HepG2 (cell line): ENCODE measurements around the gene NME2. TPM values are rescaled to one million over a fixed set of nuclear protein-coding genes. Genes with fewer than 3 reads are reported as not detected.

ENCODE experiments used
- AKAP8 ChIP-seq: sonication (generic); formaldehyde crosslinking; IDR thresholded peaks from 2 replicates; pipeline ENCODE4 v1.5.1; 2020; ENCODE audit warnings: mild to moderate bottlenecking, missing genetic modification reagents
- ATF7-NPFF ChIP-seq: sonication (generic); formaldehyde crosslinking; IDR thresholded peaks from 2 replicates; pipeline ENCODE4 v1.8.1; 2023; ENCODE audit warnings: mild to moderate bottlenecking, low read depth, missing genetic modification reagents, moderate library complexity
- KAT2B ChIP-seq: fragments of 150-350 bp; IDR thresholded peaks from 2 replicates; pipeline ENCODE4 v1.6.1; 2014; ENCODE audit warnings: low read depth, low read length, borderline replicate concordance
- KLF16 ChIP-seq, 2 experiments: sonication (generic) in 1 of 2; formaldehyde crosslinking in 1 of 2; IDR thresholded peaks; 2 replicates each; pipeline versions ENCODE4 v1.6.1 to v1.8.0; 2016 to 2023; ENCODE audit warnings: missing genetic modification reagents in 2 of 2, missing compliant biosample characterization in 1 of 2
- NPAS2 ChIP-seq: sonication (generic); formaldehyde crosslinking; IDR thresholded peaks from 2 replicates; pipeline ENCODE4 v1.8.0; 2022; ENCODE audit warnings: mild to moderate bottlenecking, missing genetic modification reagents, borderline replicate concordance
- PHF8 ChIP-seq: sonication (generic); formaldehyde crosslinking; IDR thresholded peaks from 2 replicates; pipeline ENCODE4 v1.5.0; 2020; ENCODE audit warnings: missing genetic modification reagents
- POLR2A ChIP-seq, 2 experiments: IDR thresholded peaks; 2 replicates each; pipeline ENCODE4 v1.6.1; 2011; ENCODE audit warnings: low read depth in 2 of 2, low read length in 2 of 2, mild to moderate bottlenecking in 1 of 2, moderate library complexity in 1 of 2; ENCODE audit not compliant: insufficient read depth in 1 of 2
- PRPF4 ChIP-seq: fragments of 200-400 bp; formaldehyde crosslinking; IDR thresholded peaks from 2 replicates; pipeline ENCODE4 v1.6.1; 2016; ENCODE audit warnings: low read length, low read depth; ENCODE audit not compliant: poor library complexity, severe bottlenecking
- SMARCE1 ChIP-seq: fragments of 450-650 bp; IDR thresholded peaks from 2 replicates; pipeline ENCODE4 v1.6.1; 2017; ENCODE audit warnings: borderline replicate concordance
- SP4 ChIP-seq: sonication (generic); formaldehyde crosslinking; IDR thresholded peaks from 2 replicates; pipeline ENCODE4 v1.8.1; 2023; ENCODE audit warnings: mild to moderate bottlenecking, missing genetic modification reagents
- SRY ChIP-seq: sonication (generic); formaldehyde crosslinking; IDR thresholded peaks from 2 replicates; pipeline ENCODE4 v1.8.0; 2022; ENCODE audit warnings: mild to moderate bottlenecking, missing genetic modification reagents
- TCF12 ChIP-seq, 2 experiments: fragments of 450-650 bp in 1 of 2; sonication (generic) in 1 of 2; formaldehyde crosslinking in 1 of 2; IDR thresholded peaks; 2 replicates each; pipeline versions ENCODE4 v1.6.1 to v1.8.0; 2017 to 2022; ENCODE audit warnings: antibody characterized with exemption in 1 of 2, mild to moderate bottlenecking in 1 of 2, missing genetic modification reagents in 1 of 2, moderate library complexity in 1 of 2
- WIZ ChIP-seq: sonication (generic); formaldehyde crosslinking; IDR thresholded peaks from 2 replicates; pipeline ENCODE4 v1.5.1; 2020; ENCODE audit warnings: mild to moderate bottlenecking, missing genetic modification reagents
- ZBTB20 ChIP-seq: sonication (generic); formaldehyde crosslinking; IDR thresholded peaks from 2 replicates; pipeline ENCODE4 v1.8.1; 2023; ENCODE audit warnings: missing genetic modification reagents, low read depth, mild to moderate bottlenecking, borderline replicate concordance
- ZFP41 ChIP-seq: sonication (generic); formaldehyde crosslinking; IDR thresholded peaks from 2 replicates; pipeline ENCODE4 v1.4.0; 2020; ENCODE audit warnings: mild to moderate bottlenecking, missing genetic modification reagents, borderline replicate concordance
- ZIK1 ChIP-seq: sonication (generic); formaldehyde crosslinking; IDR thresholded peaks from 2 replicates; pipeline ENCODE4 v1.5.0; 2020; ENCODE audit warnings: mild to moderate bottlenecking, low read depth, missing genetic modification reagents, borderline replicate concordance
- ZNF256 ChIP-seq: sonication (generic); formaldehyde crosslinking; conservative IDR thresholded peaks from 2 replicates; pipeline ENCODE4 v1.4.0; 2020; ENCODE audit warnings: missing genetic modification reagents
- ZNF3 ChIP-seq: IDR thresholded peaks from 2 replicates; pipeline ENCODE4 v1.7.0; 2017; ENCODE audit warnings: inconsistent platforms
- ZNF326 ChIP-seq: sonication (generic); formaldehyde crosslinking; IDR thresholded peaks from 2 replicates; pipeline ENCODE4 v1.4.0; 2020; ENCODE audit warnings: missing genetic modification reagents, borderline replicate concordance
- ZNF496 ChIP-seq: sonication (generic); formaldehyde crosslinking; IDR thresholded peaks from 2 replicates; pipeline ENCODE4 v1.8.1; 2023; ENCODE audit warnings: mild to moderate bottlenecking, moderate library complexity, missing genetic modification reagents; ENCODE audit not compliant: insufficient replicate concordance
- ZNF563 ChIP-seq: sonication (generic); formaldehyde crosslinking; IDR thresholded peaks from 2 replicates; pipeline ENCODE4 v1.8.0; 2022; ENCODE audit warnings: mild to moderate bottlenecking, moderate library complexity, missing genetic modification reagents
- ZNF746 ChIP-seq: sonication (generic); formaldehyde crosslinking; IDR thresholded peaks from 2 replicates; pipeline ENCODE4 v1.8.0; 2022; ENCODE audit warnings: mild to moderate bottlenecking, missing genetic modification reagents
- ZNF776 ChIP-seq: sonication (generic); formaldehyde crosslinking; IDR thresholded peaks from 2 replicates; pipeline ENCODE4 v1.4.0; 2020; ENCODE audit warnings: mild to moderate bottlenecking, missing genetic modification reagents
- polyA plus RNA-seq, 8 experiments: library from polyadenylated mRNA; depleted of rRNA in 3 of 8; stranded (reverse) in 7 of 8; unstranded in 1 of 8; fragments of >200 nt; fragmentation: Illumina TruSeq in 4 of 8; extraction: Trizol in 4 of 8; gene quantifications; 2 replicates each; pipeline versions ENCODE4 v1.2.1 to v1.2.3, GENCODE V29; 2011 to 2016; ENCODE audit warnings: low read depth in 4 of 8, missing spikeins in 1 of 8, mixed read lengths in 1 of 8; ENCODE audit not compliant: insufficient read depth in 1 of 8
- total RNA-seq, 5 experiments: library from RNA; depleted of rRNA; stranded (reverse); fragments of >200 nt; fragmentation: Illumina TruSeq; extraction: Trizol; gene quantifications; 2 replicates each; pipeline ENCODE4 v1.2.3, GENCODE V29; 2016; ENCODE audit warnings: low read depth in 1 of 5
- TF ChIP-seq, protein P1 (sequence below): sonication (generic); formaldehyde crosslinking; IDR thresholded peaks from 2 replicates; pipeline ENCODE4 v1.9.0; 2022; ENCODE audit warnings: low read depth, missing genetic modification reagents
- TF ChIP-seq, protein P2 (sequence below): sonication (generic); formaldehyde crosslinking; IDR thresholded peaks from 2 replicates; pipeline ENCODE4 v1.5.0; 2020; ENCODE audit warnings: mild to moderate bottlenecking, missing genetic modification reagents
- TF ChIP-seq, protein P3 (sequence below): sonication (generic); formaldehyde crosslinking; IDR thresholded peaks from 2 replicates; pipeline ENCODE4 v1.8.1; 2023; ENCODE audit warnings: mild to moderate bottlenecking, moderate library complexity, missing genetic modification reagents
- TF ChIP-seq, protein P4 (sequence below): sonication (generic); formaldehyde crosslinking; IDR thresholded peaks from 2 replicates; pipeline ENCODE4 v1.4.0; 2020; ENCODE audit warnings: low read depth, mild to moderate bottlenecking, missing genetic modification reagents

The NME2 gene
- total and polyA plus RNA-seq, 2 of the 13 experiments (the other 11 are each of a cell fraction or from before 2014, with no cell fraction given) = 790 to 1,213 TPM

DNA sequence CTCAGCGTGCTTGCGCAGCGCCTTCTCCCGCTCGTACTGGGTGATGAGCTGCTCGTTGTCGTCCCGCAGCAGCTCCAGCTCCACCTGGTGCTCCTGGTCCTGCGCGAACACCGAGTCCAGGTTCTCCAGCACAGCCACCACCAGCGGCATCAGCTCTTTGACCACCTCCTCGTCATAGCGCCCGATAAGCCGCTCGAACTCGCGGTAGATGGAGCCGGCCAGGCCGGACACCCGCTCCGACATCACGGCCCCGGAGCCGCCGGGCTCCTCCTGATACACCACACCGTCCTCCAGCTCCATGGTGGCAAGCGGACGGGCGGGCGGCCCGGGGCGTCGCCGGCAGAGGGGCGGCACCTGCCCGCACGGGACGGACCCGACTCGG lies 45.9 kb upstream of the NME2 start (continued):
- peak; percentile 59 for TF ChIP-seq PHF8 (CRISPR knock-in tag)
- no peak for TF ChIP-seq WIZ (CRISPR knock-in tag)
- no peak for TF ChIP-seq ZNF256
- no peak for TF ChIP-seq ZNF326 (CRISPR knock-in tag)
- TF ChIP-seq POLR2A (IDR thresholded peaks at IDR 0.05; ENCODE audit: insufficient read depth in 1 of 2, low read depth in 2 of 2, low read length in 2 of 2) = no peak
- TF ChIP-seq KLF16 (CRISPR knock-in tag; IDR thresholded peaks at IDR 0.05) = no peak
- TF ChIP-seq, protein P1, sequence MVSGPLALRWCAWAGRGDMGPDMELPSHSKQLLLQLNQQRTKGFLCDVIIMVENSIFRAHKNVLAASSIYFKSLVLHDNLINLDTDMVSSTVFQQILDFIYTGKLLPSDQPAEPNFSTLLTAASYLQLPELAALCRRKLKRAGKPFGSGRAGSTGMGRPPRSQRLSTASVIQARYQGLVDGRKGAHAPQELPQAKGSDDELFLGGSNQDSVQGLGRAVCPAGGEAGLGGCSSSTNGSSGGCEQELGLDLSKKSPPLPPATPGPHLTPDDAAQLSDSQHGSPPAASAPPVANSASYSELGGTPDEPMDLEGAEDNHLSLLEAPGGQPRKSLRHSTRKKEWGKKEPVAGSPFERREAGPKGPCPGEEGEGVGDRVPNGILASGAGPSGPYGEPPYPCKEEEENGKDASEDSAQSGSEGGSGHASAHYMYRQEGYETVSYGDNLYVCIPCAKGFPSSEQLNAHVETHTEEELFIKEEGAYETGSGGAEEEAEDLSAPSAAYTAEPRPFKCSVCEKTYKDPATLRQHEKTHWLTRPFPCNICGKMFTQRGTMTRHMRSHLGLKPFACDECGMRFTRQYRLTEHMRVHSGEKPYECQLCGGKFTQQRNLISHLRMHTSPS (CRISPR knock-in tag) = no peak
- TF ChIP-seq SP4 (CRISPR knock-in tag) = no peak; the same call in 1 of the 2 replicates
- 0 out of 2 replicates have a peak, but pooled peaks have one; percentile 36 for TF ChIP-seq SRY (CRISPR knock-in tag)
- TF ChIP-seq TCF12 (IDR thresholded peaks at IDR 0.05) = no peak
- TF ChIP-seq TCF12 (CRISPR knock-in tag; IDR thresholded peaks at IDR 0.05) = no peak
- no peak for TF ChIP-seq PRPF4
- TF ChIP-seq ZBTB20 = no peak
- TF ChIP-seq ZNF563 (CRISPR knock-in tag) = no peak; the same call in 1 of the 2 replicates
- TF ChIP-seq ZNF3 = no peak
- no peak for TF ChIP-seq ZNF746 (CRISPR knock-in tag)
- TF ChIP-seq ZIK1 = 0 out of 2 replicates have a peak, but pooled peaks have one; percentile 44
- TF ChIP-seq NPAS2 (CRISPR knock-in tag) = no peak
- TF ChIP-seq AKAP8 (CRISPR knock-in tag) = no peak
- TF ChIP-seq KAT2B = no peak
- no peak for TF ChIP-seq SMARCE1
- TF ChIP-seq ZNF776 = no peak; the same call in 1 of the 2 replicates
- no peak for TF ChIP-seq ZNF496 (CRISPR knock-in tag)
- TF ChIP-seq, protein P2, sequence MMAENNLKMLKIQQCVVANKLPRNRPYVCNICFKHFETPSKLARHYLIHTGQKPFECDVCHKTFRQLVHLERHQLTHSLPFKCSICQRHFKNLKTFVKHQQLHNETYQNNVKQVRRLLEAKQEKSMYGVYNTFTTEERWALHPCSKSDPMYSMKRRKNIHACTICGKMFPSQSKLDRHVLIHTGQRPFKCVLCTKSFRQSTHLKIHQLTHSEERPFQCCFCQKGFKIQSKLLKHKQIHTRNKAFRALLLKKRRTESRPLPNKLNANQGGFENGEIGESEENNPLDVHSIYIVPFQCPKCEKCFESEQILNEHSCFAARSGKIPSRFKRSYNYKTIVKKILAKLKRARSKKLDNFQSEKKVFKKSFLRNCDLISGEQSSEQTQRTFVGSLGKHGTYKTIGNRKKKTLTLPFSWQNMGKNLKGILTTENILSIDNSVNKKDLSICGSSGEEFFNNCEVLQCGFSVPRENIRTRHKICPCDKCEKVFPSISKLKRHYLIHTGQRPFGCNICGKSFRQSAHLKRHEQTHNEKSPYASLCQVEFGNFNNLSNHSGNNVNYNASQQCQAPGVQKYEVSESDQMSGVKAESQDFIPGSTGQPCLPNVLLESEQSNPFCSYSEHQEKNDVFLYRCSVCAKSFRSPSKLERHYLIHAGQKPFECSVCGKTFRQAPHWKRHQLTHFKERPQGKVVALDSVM = no peak
- TF ChIP-seq ZFP41 = no peak
- no peak; the same call in 1 of the 2 replicates for TF ChIP-seq ATF7-NPFF (CRISPR knock-in tag)
- TF ChIP-seq, protein P3, sequence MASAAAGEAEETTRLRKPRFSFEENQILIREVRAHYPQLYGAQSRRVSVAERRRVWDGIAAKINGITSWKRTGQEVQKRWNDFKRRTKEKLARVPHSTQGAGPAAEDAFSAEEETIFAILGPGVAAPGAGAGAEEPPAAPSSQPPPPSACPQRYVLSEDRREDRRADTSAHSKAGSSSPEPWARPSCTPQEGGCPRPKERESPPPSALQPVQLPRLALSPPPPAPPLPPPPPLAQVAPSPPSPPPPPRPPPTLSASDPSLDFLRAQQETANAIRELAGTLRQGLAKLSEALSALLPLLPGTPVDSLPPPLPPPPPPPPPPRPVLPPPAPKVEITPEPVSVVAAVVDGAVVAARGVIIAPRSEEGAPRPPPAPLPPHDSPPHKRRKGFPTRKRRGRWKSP (CRISPR knock-in tag) = no peak
- TF ChIP-seq, protein P4, sequence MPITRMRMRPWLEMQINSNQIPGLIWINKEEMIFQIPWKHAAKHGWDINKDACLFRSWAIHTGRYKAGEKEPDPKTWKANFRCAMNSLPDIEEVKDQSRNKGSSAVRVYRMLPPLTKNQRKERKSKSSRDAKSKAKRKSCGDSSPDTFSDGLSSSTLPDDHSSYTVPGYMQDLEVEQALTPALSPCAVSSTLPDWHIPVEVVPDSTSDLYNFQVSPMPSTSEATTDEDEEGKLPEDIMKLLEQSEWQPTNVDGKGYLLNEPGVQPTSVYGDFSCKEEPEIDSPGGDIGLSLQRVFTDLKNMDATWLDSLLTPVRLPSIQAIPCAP (CRISPR knock-in tag) = no peak
